Fibroblast of lung (primary cell): ENCODE results near the gene RALBP1. TPM values are rescaled to one million over a fixed set of nuclear protein-coding genes. Genes with fewer than 3 reads are reported as not detected.

Experiments
- DNase-seq, 2 donors: peaks; one replicate each; pipeline versions ENCODE4 v3.0.0 to v3.0.0-alpha.2; 2010; ENCODE audit warnings: low read depth in 2 of 2
- H2AFZ ChIP-seq: 2 replicates; pipeline ENCODE4 v1.5.1; 2012; ENCODE audit warnings: low read length, control low read depth, inconsistent platforms
- H3K27ac ChIP-seq: 2 replicates; pipeline ENCODE4 v1.5.1; 2011; ENCODE audit warnings: low read length, control low read depth; ENCODE audit not compliant: insufficient read depth
- H3K27me3 ChIP-seq: 2 replicates; pipeline ENCODE4 v1.5.1; 2011; ENCODE audit warnings: mild to moderate bottlenecking, low read length; ENCODE audit not compliant: control insufficient read depth, insufficient read depth
- H3K36me3 ChIP-seq: 2 replicates; pipeline ENCODE4 v1.5.1; 2011; ENCODE audit warnings: low read length; ENCODE audit not compliant: control insufficient read depth, insufficient read depth
- H3K4me1 ChIP-seq: 2 replicates; pipeline ENCODE4 v1.5.1; 2011; ENCODE audit warnings: low read length; ENCODE audit not compliant: control insufficient read depth, insufficient read depth; ENCODE audit errors: extremely low read depth
- H3K4me2 ChIP-seq: 2 replicates; pipeline ENCODE4 v1.5.1; 2011; ENCODE audit warnings: low read length, control low read depth; ENCODE audit not compliant: insufficient read depth; ENCODE audit errors: extremely low read depth
- H3K4me3 ChIP-seq, 4 experiments: fragments of 200-600 bp in 1 of 4; sonication (generic) in 1 of 4; replicated peaks in 1 of 4; 2 replicates each; pipeline ENCODE4 v1.5.1; 2011 to 2016; ENCODE audit warnings: low read length in 4 of 4, low read depth in 3 of 4, mild to moderate bottlenecking in 3 of 4, control low read depth in 2 of 4, inconsistent platforms in 1 of 4, mixed read lengths in 1 of 4; ENCODE audit not compliant: insufficient read depth in 1 of 4; ENCODE audit errors: control extremely low read depth in 1 of 4
- H3K79me2 ChIP-seq: 2 replicates; pipeline ENCODE4 v1.5.1; 2012; ENCODE audit warnings: mild to moderate bottlenecking, low read length, inconsistent platforms; ENCODE audit not compliant: control insufficient read depth, insufficient read depth
- H3K9ac ChIP-seq: 2 replicates; pipeline ENCODE4 v1.5.1; 2011; ENCODE audit warnings: mild to moderate bottlenecking, low read length, control low read depth; ENCODE audit not compliant: insufficient read depth
- H3K9me3 ChIP-seq: 2 replicates; pipeline ENCODE4 v1.5.1; 2012; ENCODE audit warnings: low read depth, low read length; ENCODE audit not compliant: control insufficient read depth, insufficient read depth
- H4K20me1 ChIP-seq: 2 replicates; pipeline ENCODE4 v1.5.1; 2011; ENCODE audit warnings: low read length; ENCODE audit not compliant: control insufficient read depth, insufficient read depth; ENCODE audit errors: extremely low read depth
- CTCF ChIP-seq, 2 donors: IDR thresholded peaks in 1 of 2; conservative IDR thresholded peaks in 1 of 2; 1 replicate in 1 of 2; 2 replicates in 1 of 2; pipeline ENCODE4 v1.5.1; 2011 to 2012; ENCODE audit warnings: low read length in 2 of 2, control low read depth in 1 of 2, inconsistent platforms in 1 of 2, low read depth in 1 of 2, mild to moderate bottlenecking in 1 of 2
- EZH2 ChIP-seq: IDR thresholded peaks from 2 replicates; pipeline ENCODE4 v1.5.1; 2012; ENCODE audit warnings: low read length, control low read depth, mild to moderate bottlenecking; ENCODE audit errors: missing control alignments
- polyA plus RNA-seq, 2 donors: library from polyadenylated mRNA; depleted of rRNA in 1 of 2; stranded (reverse) in 1 of 2; unstranded in 1 of 2; fragments of >200 nt; gene quantifications; 2 replicates each; pipeline ENCODE4 v1.2.1, GENCODE V29; 2011 to 2012; ENCODE audit warnings: missing spikeins in 1 of 2
- total RNA-seq: library from RNA; depleted of rRNA; stranded (reverse); fragments of >200 nt; gene quantifications from 2 replicates; pipeline ENCODE4 v1.2.1, GENCODE V29; 2014

Gene RALBP1
- total and polyA plus RNA-seq, 2 donors (not counting 1 experiment from before 2014, with no cell fraction given), result 72.3 to 72.4 TPM

GRCh38 chr18:9454061-9454703 is 21.1 kb upstream of the RALBP1 start:
- H3K79me2 ChIP-seq, result no peaks in the 10 kb centered on the region
- peaks cover 2% of the 10 kb centered on the region for H3K27me3 ChIP-seq
- no peak overlapping the region for H2AFZ ChIP-seq
- H3K4me2 ChIP-seq, result no peak overlapping the region
- TF ChIP-seq EZH2, result no peak
- no peak for TF ChIP-seq CTCF (conservative IDR thresholded peaks at IDR 0.05 in 1 of 2, IDR thresholded peaks at IDR 0.05 in 1 of 2; ENCODE audit: low read depth in 1 of 2, low read length in 2 of 2)
- H3K36me3 ChIP-seq, result no peaks in the 10 kb centered on the region
- no peaks in the 10 kb centered on the region for H3K9me3 ChIP-seq
- H3K4me1 ChIP-seq, result no peaks in the 10 kb centered on the region
- no peak overlapping the region for H3K27ac ChIP-seq
- no peak overlapping the region for H3K9ac ChIP-seq
- no peak overlapping the region for H3K4me3 ChIP-seq
- DNase-seq, result peak in 1 of 2 donors; percentile 90
- H4K20me1 ChIP-seq, result no peaks in the 10 kb centered on the region

GRCh38 chr18:9455718-9456511 is 19.4 kb upstream of the RALBP1 start:
- H3K27me3 ChIP-seq, result no peaks in the 10 kb centered on the region
- H3K4me3 ChIP-seq, result no peak overlapping the region
- H3K4me1 ChIP-seq, result no peaks in the 10 kb centered on the region
- H3K4me2 ChIP-seq, result no peak overlapping the region
- H3K9ac ChIP-seq, result no peak overlapping the region
- no peak overlapping the region for H2AFZ ChIP-seq
- H3K9me3 ChIP-seq, result no peaks in the 10 kb centered on the region
- H3K27ac ChIP-seq, result no peak overlapping the region
- TF ChIP-seq CTCF (conservative IDR thresholded peaks at IDR 0.05 in 1 of 2, IDR thresholded peaks at IDR 0.05 in 1 of 2; ENCODE audit: low read depth in 1 of 2, low read length in 2 of 2) (no peak), EZH2 (no peak)
- H3K79me2 ChIP-seq, result no peaks in the 10 kb centered on the region
- H4K20me1 ChIP-seq, result no peaks in the 10 kb centered on the region
- no peak for DNase-seq
- H3K36me3 ChIP-seq, result no peaks in the 10 kb centered on the region

GRCh38 chr18:9466127-9466526 is 9.2 kb upstream of the RALBP1 start:
- no peak overlapping the region for H3K27ac ChIP-seq
- no peak overlapping the region for H3K9ac ChIP-seq
- no peak overlapping the region for H3K4me2 ChIP-seq
- H3K9me3 ChIP-seq, result no peaks in the 10 kb centered on the region
- no peaks in the 10 kb centered on the region for H3K27me3 ChIP-seq
- no peaks in the 10 kb centered on the region for H3K79me2 ChIP-seq
- no peak for DNase-seq
- H4K20me1 ChIP-seq, result no peaks in the 10 kb centered on the region
- no peaks in the 10 kb centered on the region for H3K36me3 ChIP-seq
- H2AFZ ChIP-seq, result no peak overlapping the region
- no peaks in the 10 kb centered on the region for H3K4me1 ChIP-seq
- H3K4me3 ChIP-seq, result no peak overlapping the region
- TF ChIP-seq EZH2, result no peak
- no peak for TF ChIP-seq CTCF (conservative IDR thresholded peaks at IDR 0.05 in 1 of 2, IDR thresholded peaks at IDR 0.05 in 1 of 2; ENCODE audit: low read depth in 1 of 2, low read length in 2 of 2)
